K562 (cell line): Measurements from ENCODE around the gene DTX1. TPM values are rescaled to one million over a fixed set of nuclear protein-coding genes. Genes with fewer than 3 reads are reported as not detected.

Experiments
- ATAC-seq: fragments of 200-7000 bp; cut with Tn5 transposase; 3 replicates; pipeline ENCODE4 v1.9.1; 2020; ENCODE audit warnings: moderate library complexity
- BruUV-seq: library from RNA; stranded (reverse); fragments of 400-500 nt; replicated peaks from 2 replicates; lab custom pipeline; 2021; lab: Mats Ljungman, UMichigan
- CTCF ChIA-PET: fragments of 300-600 bp; formaldehyde crosslinking; extraction: SDS; loops from one replicate; lab custom pipeline; 2021; ENCODE audit warnings: low intra/inter-chr PET ratio; lab: Yijun Ruan, JAX
- POLR2A ChIA-PET: fragments of 300-600, 350-650 bp; sonication (Branson Sonifier 250); formaldehyde crosslinking; extraction: SDS; loops from one replicate; lab custom pipeline; 2021; ENCODE audit warnings: antibody characterized with exemption, inconsistent platforms; lab: Yijun Ruan, JAX
- DNase-seq, 4 experiments: peaks; one replicate each; pipeline versions ENCODE4 v3.0.0 to v3.0.0-alpha.2; 2011 to 2018; ENCODE audit warnings: low spot score in 3 of 4, mixed read lengths in 3 of 4; ENCODE audit errors: extremely low read depth in 1 of 4
- FAIRE-seq: peaks from 2 replicates; lab custom pipeline; 2011; peaks lifted over from hg19 to GRCh38; lab: Jason Lieb, UNC
- H2AFZ ChIP-seq: 2 replicates; pipeline ENCODE4 v1.6.0; 2011; ENCODE audit warnings: low read depth, low read length, control low read depth, inconsistent platforms
- H3K27ac ChIP-seq: fragments of 200-600 bp; 3 replicates; pipeline ENCODE4 v1.8.0; 2011; ENCODE audit warnings: low read depth, mild to moderate bottlenecking, control low read depth, inconsistent platforms, low read length, moderate library complexity, mixed read lengths; ENCODE audit errors: extremely low read depth
- H3K27me3 ChIP-seq, 2 experiments: fragments of 300-600 bp in 1 of 2; 2 replicates in 1 of 2; 3 replicates in 1 of 2; pipeline versions ENCODE4 v1.6.0 to v1.8.0; 2011; ENCODE audit warnings: inconsistent platforms in 2 of 2, low read length in 2 of 2, mild to moderate bottlenecking in 1 of 2, mixed read lengths in 1 of 2, moderate library complexity in 1 of 2; ENCODE audit not compliant: control insufficient read depth in 2 of 2, insufficient read depth in 2 of 2
- H3K36me3 ChIP-seq: fragments of 300-600 bp; 3 replicates; pipeline ENCODE4 v1.8.0; 2011; ENCODE audit warnings: mild to moderate bottlenecking, low read length, inconsistent platforms; ENCODE audit not compliant: control insufficient read depth, insufficient read depth
- H3K4me1 ChIP-seq, 2 experiments: fragments of 200-600 bp in 1 of 2; replicated peaks in 1 of 2; 2 replicates in 1 of 2; 3 replicates in 1 of 2; pipeline versions ENCODE4 v1.5.1 to v1.8.0; 2011; ENCODE audit warnings: inconsistent platforms in 2 of 2, low read length in 2 of 2, mild to moderate bottlenecking in 1 of 2, mixed read lengths in 1 of 2, moderate library complexity in 1 of 2; ENCODE audit not compliant: control insufficient read depth in 2 of 2, insufficient read depth in 2 of 2
- H3K4me2 ChIP-seq: 2 replicates; pipeline ENCODE4 v1.6.1; 2011; ENCODE audit warnings: low read length, control low read depth, inconsistent platforms, mixed read lengths; ENCODE audit not compliant: insufficient read depth
- H3K4me3 ChIP-seq: fragments of 200-600 bp; sonication (generic), shearing (Covaris generic); 2 replicates; pipeline ENCODE4 v1.5.1; 2016; ENCODE audit warnings: control low read depth, inconsistent platforms
- H3K79me2 ChIP-seq: fragments of 200-600 bp; 3 replicates; pipeline ENCODE4 v1.8.0; 2011; ENCODE audit warnings: low read length, inconsistent platforms; ENCODE audit not compliant: control insufficient read depth, insufficient read depth
- H3K9ac ChIP-seq, 2 experiments: 2 replicates each; pipeline versions ENCODE4 v1.6.0 to v1.6.1; 2011; ENCODE audit warnings: low read depth in 2 of 2, low read length in 2 of 2, control low read depth in 1 of 2, inconsistent platforms in 1 of 2, mild to moderate bottlenecking in 1 of 2, mixed read lengths in 1 of 2; ENCODE audit not compliant: insufficient read depth in 1 of 2
- H3K9me1 ChIP-seq: one replicate; pipeline ENCODE4 v1.6.0; 2011; ENCODE audit warnings: inconsistent platforms, mild to moderate bottlenecking, low read length, moderate library complexity; ENCODE audit not compliant: control insufficient read depth, insufficient read depth
- H3K9me3 ChIP-seq: replicated peaks from 2 replicates; pipeline ENCODE4 v1.5.1; 2011; ENCODE audit warnings: low read depth, low read length, inconsistent platforms; ENCODE audit not compliant: control insufficient read depth, insufficient read depth
- H4K20me1 ChIP-seq: replicated peaks from 2 replicates; pipeline ENCODE4 v1.6.1; 2011; ENCODE audit warnings: low read length, inconsistent platforms, mixed read lengths; ENCODE audit not compliant: control insufficient read depth, insufficient read depth
- ARID4B ChIP-seq: sonication (generic); formaldehyde crosslinking; IDR thresholded peaks from 2 replicates; pipeline ENCODE4 v1.8.0; 2022; ENCODE audit warnings: mild to moderate bottlenecking, missing genetic modification reagents
- CC2D1A ChIP-seq: fragments of 450-650 bp; IDR thresholded peaks from 2 replicates; pipeline ENCODE4 v1.6.1; 2017; ENCODE audit warnings: mild to moderate bottlenecking
- PHF21A ChIP-seq: fragments of 450-650 bp; IDR thresholded peaks from 2 replicates; pipeline ENCODE4 v1.6.1; 2017; ENCODE audit warnings: low read depth, borderline replicate concordance
- TRIM28 ChIP-seq: fragments of 450-650 bp; IDR thresholded peaks from 2 replicates; pipeline ENCODE4 v1.6.1; 2017
- ZNF318 ChIP-seq, 2 experiments: fragments of 450-650 bp; IDR thresholded peaks; 2 replicates each; pipeline ENCODE4 v1.6.1; 2016; ENCODE audit warnings: mild to moderate bottlenecking in 2 of 2, borderline replicate concordance in 1 of 2, low read depth in 1 of 2, moderate library complexity in 1 of 2
- WGBS: fragments of 100-300 bp; shearing (Covaris generic); methylation state at CpG from one replicate; pipeline ENCODE4 v1.1.6; 2016; ENCODE audit warnings: low coverage, mixed read lengths; ENCODE audit not compliant: insufficient coverage; ENCODE audit errors: missing lambda C conversion rate; 5-methylcytosine and 5-hydroxymethylcytosine counted together
- in situ Hi-C: fragments of 300-500 bp; cut with MboI; formaldehyde crosslinking; loops from 4 replicates; pipeline ENCODE4 v1.15.0; 2018; ENCODE audit warnings: inconsistent platforms, mixed read lengths
- intact Hi-C: fragments of 100-400 bp; cut with micrococcal nuclease; formaldehyde crosslinking; loops from 2 replicates; pipeline ENCODE4 v1.14.2; 2022
- polyA plus RNA-seq, 8 experiments: library from polyadenylated mRNA; depleted of rRNA in 4 of 8; stranded (reverse) in 5 of 8; unstranded in 3 of 8; fragments of >200 nt; fragmentation: Nextera tagmentation in 2 of 8; fragmentation: Illumina TruSeq in 1 of 8; extraction: Ambion mirVana in 2 of 8; extraction: Trizol in 1 of 8; gene quantifications; 2 replicates each; pipeline versions ENCODE4 v1.2.1 to v1.2.3, GENCODE V29; 2011 to 2014; ENCODE audit warnings: inconsistent platforms in 1 of 8, missing spikeins in 1 of 8
- total RNA-seq, 7 experiments: library from RNA; depleted of rRNA in 6 of 7; stranded (reverse); fragments of >200 nt in 6 of 7; fragmentation: Illumina TruSeq in 2 of 7; extraction: Trizol in 2 of 7; gene quantifications; 2 replicates each; pipeline versions ENCODE4 v1.2.1 to v1.2.3, GENCODE V29; 2011 to 2021; ENCODE audit warnings: low replicate concordance in 1 of 7
- TF ChIP-seq, protein P1 (sequence below): sonication (generic); formaldehyde crosslinking; IDR thresholded peaks from 2 replicates; pipeline ENCODE4 v1.8.0; 2022; ENCODE audit warnings: missing genetic modification reagents, mild to moderate bottlenecking, borderline replicate concordance

DTX1 gene
- total and polyA plus RNA-seq, 9 of the 15 experiments (the other 6 are each of a cell fraction or from before 2014, with no cell fraction given), result not detected

GRCh38 chr12:113083863-113084435 lies 27.4 kb downstream of the DTX1 start:
- Histone ChIP-seq H3K4me3 (no peak overlapping the region), H3K27ac (no peak overlapping the region), H3K4me1 (peaks cover 0 to 6% of the 10 kb centered on the region in 2 experiments; a peak in 1 of 5 replicates), H3K9me1 (no peaks in the 10 kb centered on the region), H3K79me2 (no peaks in the 10 kb centered on the region), H3K9me3 (no peaks in the 10 kb centered on the region), H3K9ac (no peak overlapping the region), H2AFZ (no peak overlapping the region), H4K20me1 (no peaks in the 10 kb centered on the region; the same call in 1 of the 2 replicates), H3K36me3 (no peaks in the 10 kb centered on the region), H3K27me3 (peaks cover 3 to 23% of the 10 kb centered on the region in 2 experiments; a peak in 3 of 5 replicates), H3K4me2 (no peak overlapping the region)
- BruUV-seq, result no TSS peak
- in situ Hi-C loops (no loop called here), intact Hi-C loops (no loop called here)
- FAIRE-seq (no peak), DNase-seq (no peak), ATAC-seq (no peak)
- POLR2A ChIA-PET, result interaction anchor here (0.6 to 1.5 kb wide), 3 partner anchors 13 to 528 kb away, joined by 3 to 4 read pairs (median 4); no protein-coding TSS in a partner anchor
- WGBS, result 3% methylated on average over 11 of the region's 11 CpGs
- CTCF ChIA-PET, result no interaction called here
- no peak for TF ChIP-seq ARID4B (CRISPR knock-in tag)
- TF ChIP-seq PHF21A, result no peak
- TF ChIP-seq, protein P1, sequence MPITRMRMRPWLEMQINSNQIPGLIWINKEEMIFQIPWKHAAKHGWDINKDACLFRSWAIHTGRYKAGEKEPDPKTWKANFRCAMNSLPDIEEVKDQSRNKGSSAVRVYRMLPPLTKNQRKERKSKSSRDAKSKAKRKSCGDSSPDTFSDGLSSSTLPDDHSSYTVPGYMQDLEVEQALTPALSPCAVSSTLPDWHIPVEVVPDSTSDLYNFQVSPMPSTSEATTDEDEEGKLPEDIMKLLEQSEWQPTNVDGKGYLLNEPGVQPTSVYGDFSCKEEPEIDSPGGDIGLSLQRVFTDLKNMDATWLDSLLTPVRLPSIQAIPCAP (CRISPR knock-in tag), result no peak
- TF ChIP-seq ZNF318 (IDR thresholded peaks at IDR 0.05; ENCODE audit: borderline replicate concordance in 1 of 2, low read depth in 1 of 2), result no peak
- no peak for TF ChIP-seq TRIM28
- no peak for TF ChIP-seq CC2D1A
